ENCODE measurements around the gene PAX1.

The PAX1 gene
- total RNA-seq = 0 reads per million in 2 donors

DNA sequence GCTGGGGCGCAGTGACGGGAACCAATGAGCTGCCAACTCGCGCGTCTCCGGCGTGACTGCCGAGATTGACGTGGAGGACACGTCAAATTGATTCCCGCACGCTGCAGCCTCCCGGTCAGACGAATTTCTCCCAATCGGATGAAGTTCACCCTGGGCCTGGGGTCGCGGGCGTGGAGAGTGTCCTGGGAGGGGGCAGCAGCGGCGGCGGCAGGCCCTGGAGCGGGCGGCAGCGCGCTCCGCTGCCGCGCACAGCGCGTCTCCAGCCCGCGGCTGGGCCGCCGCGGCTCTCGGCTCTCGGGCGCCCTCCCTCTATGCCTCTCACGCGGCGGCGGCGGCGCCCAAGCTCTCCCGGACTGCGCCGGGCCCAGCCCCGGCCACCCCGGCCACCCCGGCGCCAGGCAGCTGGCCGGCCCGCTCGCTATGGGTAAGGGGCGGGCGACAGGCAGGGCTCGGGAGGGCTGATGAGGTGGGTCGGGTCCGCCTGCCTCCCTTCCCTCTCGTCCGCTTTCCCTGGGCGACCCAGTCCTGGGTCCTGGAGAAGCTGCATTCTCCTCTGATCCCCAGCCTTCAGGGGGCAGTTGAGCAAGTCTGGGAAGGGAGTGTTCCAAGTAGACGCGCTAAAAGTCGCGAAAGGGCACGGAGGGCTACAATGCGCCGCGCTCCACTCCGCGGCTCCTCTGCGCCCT is at the start of gene PAX1:
PAX1 (plus strand) TSS at position 90 of the 686 bp plus-strand sequence; CDS start at position 139, 49 bp downstream.
- no peak for DNase-seq

DNA sequence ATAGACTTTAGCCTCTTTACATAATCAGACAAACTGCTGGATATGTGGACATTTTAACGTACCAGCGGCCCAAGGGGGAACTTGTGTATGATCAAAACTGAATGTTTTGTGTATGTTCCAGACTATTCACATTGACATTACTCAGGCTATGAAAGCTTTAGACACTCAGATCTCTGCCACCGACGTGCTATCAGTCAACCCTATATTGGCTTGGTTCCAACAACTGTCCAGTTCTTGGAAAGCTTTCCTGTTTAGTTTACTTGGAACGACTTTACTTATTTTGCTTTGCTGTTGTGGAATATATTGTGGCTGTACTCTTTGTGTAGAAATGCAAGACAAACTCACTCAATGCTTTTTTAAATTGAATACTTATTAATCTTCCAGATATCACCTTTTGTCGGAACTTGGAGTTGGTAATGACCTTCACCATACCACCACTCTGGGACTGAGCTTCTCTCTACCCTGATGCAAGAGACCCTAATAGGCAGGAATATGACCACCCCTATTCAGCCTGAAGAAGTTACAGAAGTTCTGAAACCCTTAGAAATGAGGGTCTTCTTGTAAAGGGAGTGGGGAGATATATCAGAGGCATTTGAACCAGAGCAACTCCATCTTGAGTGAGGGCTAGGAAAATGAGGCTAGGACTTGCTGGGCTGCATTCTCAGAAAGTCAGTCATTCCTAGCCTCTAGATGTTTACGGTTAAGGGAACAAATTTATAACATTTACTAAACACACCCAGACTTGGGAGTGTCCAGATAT is 49.0 kb upstream of the PAX1 start:
- DNase-seq = no peak

- no peak for DNase-seq
These were observed 43.9 kb upstream of the PAX1 start for GRCh38 chr20:21661488-21662055.

DNA sequence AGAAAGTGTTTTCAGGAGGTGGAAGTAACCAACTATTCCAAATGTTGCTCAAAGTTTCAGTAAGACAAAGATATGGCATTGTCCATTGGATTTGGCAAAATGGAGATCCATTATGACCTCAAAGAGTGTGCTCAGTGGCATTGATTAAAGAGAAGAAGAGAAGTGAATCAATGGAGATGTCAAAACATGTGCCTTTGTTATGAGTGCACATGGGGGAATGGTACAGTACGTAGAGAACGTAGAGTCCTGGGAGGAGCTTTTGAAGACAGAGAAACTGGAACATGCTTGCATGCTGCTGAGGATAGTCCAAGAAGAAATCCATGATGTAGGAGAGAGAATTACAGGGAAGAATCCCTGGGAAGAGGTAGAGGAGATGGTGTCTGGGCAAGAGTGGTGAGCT is 42.0 kb upstream of the PAX1 start:
- DNase-seq = no peak

DNA sequence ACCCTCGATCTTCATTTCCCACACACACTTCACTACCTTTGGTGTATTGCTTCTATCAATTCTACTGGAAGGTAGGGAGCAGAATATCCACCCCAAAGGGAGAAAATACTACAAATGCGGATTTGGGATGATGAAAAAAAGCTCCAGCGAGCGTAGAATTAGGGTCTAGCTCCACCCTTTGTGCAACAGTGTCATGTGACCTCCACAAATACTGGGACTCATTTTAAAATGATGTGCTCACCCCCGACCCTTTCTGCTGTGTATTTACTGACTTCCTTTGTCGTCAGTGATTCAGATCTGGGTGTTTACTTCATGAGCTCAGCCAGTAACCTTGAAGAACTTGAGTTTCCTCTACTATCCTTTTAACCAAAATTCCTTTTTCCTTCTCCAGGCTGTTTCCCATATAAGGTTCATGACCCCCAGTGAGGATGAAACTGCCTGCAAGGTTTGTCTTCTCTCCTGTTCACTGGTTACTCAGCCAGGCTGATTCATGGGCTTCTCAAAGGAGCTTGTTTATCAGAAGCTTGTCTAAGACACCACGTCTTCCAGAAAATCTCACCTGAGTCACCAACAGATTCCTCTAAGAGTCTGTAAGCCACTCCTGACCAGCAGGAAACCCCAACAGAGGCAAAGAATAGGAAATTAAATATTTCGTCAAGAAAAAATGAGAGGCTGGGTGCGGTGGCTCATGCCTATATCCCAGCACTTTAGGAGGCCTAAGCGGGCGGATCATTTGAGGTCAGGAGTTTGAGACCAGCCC is 39.6 kb upstream of the PAX1 start:
- DNase-seq = no peak

GRCh38 chr20:21670126-21670525 is 35.3 kb upstream of the PAX1 start:
- no peak for DNase-seq

- DNase-seq = no peak
These were observed 34.5 kb upstream of the PAX1 start for GRCh38 chr20:21670981-21671380.

GRCh38 chr20:21677261-21677660 is 28.2 kb upstream of the PAX1 start:
- no peak for DNase-seq

DNA sequence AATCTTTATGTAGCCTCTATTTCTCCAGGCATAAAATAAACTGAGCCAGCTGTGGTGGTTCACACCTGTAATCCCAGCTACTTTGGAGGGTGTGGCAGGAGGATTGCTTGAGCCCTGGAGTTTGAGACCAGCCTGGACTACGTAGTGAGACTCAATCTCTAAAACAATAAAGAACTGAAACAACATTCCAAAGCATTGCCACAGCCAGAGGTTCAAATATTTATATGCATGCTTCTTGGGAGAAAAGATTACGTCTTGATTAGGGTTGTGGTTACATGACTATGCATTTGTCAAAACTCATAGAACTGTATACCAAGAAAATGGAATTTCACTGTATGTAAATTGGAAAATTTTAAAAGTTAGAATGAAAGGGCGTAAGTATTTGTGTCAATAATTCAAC is 27.7 kb upstream of the PAX1 start:
- no peak for DNase-seq

DNA sequence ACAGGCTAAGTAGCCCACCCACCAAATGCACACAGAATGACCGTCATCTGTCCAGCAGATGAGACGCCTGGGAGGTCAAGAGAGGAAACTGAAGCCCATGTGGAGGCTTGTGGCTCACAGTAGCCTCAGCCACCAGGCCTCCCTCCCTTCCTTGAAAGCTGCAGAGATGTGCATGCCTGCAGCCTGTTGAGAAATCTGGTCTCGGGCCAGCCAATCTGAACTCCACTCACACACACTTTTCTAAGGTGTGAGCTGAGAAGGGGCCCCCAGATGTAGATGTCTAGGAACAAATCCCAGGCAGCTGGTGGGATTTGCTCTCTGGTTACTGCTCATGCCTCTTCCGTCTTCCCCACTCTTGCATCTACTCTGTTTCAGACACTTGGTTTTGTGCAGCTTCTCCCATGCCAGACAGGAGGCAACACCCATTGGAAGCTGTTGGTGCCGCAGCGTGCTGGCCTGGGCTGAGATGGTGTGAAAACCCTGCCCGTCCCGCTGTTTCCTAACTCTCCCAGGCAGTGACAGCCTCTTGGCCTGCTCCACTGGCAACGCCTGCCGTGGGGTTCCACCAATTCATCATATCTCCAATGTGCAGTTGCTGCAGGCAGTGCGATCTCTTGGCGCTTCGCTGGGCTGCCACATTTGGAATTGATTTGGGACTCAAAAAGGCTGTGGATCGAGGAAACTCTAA is 24.1 kb upstream of the PAX1 start:
- no peak for DNase-seq

DNA sequence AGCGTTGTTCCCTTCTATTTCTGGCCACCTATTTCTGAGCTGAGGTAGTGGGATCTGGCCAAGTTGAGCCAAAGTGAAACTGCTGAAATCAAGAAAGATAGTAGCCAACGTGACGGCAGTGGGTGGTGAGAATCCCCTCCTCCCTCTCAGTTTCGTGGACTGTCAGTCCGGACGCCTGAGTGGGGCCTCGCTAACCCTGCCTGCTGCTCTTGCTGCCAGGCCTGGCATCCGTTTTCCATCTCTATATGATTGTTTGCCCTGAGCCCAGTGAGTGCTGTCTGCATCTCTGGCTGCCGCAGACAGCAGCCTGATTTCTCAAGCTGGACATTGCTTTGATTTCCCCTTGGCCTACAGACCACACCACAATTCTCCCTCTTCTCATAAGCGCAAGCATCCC is 23.5 kb upstream of the PAX1 start:
- DNase-seq = no peak

DNA sequence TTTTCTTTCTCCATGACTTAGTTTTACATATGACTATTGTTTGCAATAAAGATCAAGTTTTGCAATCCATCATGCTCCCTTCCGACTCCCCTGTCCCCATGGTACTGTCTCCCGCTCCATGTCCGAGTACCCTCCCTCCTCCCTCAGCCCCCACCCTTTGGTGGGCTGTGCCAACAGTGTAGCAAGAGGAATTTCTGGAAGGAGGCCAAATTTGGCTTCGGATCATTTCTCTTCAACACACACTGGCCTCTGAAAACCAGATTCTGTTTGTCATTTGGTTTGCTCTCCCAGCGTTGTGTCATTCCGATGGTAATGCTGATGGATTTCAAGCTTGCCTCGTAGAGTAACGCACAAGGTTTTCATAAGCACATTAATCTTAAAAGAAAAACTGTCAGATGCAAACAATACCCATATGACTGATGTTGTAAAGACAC is 22.9 kb upstream of the PAX1 start:
- no peak for DNase-seq

DNA sequence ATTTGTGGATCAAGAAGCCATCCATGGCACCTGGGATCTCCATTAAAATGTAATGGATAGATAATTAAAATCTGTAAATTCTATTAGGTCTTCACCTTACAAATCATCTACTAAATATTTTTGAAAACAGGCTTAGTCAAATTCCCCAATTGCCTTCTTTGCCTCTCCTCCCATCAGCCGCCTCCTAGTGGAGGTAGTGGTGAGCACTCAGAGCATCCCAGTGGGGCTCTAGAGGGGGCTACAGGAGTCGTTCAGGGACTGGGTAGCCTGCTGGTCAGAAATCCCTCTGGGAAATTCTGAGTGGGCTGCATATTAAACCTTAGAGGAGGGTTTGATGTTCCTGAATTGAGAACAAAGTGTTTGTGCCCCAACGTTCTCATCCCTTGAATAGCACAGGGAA is 20.8 kb upstream of the PAX1 start:
- no peak for DNase-seq

DNA sequence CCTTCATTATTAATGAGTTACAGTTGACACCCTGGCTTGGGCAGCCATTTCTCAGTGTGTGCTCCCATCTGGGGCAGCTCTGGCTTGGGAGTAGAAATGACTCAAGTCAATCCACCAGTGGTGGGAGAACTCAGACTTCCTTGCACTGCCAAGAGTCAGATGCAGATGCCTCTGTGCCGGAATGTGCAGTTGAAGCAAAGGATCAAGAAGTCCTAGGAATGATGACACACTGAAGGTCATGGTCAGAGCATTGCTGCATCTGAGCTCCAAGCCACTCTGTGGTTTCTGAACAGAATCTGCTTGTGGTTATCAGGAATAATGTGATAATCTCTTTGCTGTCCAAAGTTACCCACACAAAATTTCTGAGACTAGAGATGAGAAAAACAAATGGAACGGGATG is 19.5 kb upstream of the PAX1 start:
- DNase-seq = no peak

DNA sequence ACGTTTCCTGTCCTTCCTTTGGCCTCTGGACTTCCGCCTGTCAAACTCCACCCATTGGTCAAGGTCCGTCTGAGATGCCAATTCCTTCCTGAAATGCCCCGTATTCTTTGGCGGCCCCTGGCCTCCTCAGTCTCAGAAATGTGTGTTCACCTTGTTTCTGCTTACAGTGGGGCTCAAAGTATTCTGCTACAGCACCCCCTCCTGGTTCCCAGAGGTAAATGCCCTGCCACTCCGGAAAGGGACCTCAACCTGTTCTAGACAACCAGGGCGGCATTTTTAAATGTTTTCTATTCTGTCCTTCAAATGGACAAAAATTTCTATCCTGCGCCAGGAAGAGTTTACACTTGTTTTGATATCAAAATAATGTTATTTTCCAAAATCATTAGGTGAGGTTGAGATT is 12.1 kb upstream of the PAX1 start:
- no peak for DNase-seq

- no peak for DNase-seq
These were observed 6.8 kb upstream of the PAX1 start for GRCh38 chr20:21698494-21699215.

DNA sequence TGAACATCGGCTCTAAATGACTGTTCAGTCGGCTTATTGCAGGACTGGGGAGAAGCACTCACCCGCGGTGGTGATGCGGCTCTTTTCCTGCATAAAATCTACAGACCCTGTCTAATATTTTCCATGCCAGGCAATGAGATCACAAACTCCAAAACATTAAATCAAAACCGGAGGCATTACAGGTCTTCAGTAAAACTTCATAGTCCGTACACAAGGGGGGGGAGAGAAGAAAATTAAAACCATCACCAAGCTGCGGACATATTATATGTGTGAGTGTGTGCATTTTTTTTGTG is 6.3 kb upstream of the PAX1 start:
- no peak for DNase-seq

DNA sequence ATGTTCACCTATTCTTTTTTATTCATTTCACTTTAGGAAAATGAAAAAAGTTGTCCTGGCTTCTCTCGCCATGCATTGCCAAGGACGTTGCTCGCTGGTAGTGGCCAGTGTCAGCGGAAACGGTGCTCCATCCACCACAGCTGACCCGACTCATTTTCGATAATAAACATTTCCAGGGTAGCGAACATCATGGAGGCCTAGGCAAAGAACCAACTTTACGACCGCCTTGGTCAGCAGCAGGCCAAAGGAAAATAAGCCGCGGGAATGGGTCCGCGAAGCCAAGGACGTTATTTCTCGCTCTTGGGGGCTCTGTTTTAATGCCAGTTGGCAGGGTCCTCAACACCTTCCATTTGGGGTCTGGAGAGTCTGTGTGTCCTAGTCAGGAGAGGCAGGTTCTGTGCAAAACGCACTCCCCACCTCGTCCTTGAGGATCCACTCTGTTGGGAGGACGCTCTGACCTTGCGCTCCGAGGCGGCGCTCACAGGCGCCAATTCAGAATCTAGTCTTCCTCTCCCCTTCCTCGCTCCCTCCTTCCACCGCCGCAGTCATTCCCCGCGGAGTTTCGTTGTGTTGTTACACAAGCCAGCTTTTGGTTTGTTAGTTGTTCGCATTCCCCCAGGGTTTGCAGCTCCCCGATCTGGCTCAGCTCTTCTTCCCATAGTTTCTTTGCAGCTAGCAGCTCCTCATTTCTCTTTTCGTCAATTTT is 4.1 kb upstream of the PAX1 start:
- no peak for DNase-seq

- no peak for DNase-seq
These were observed 3.4 kb upstream of the PAX1 start for GRCh38 chr20:21702016-21702415.

- DNase-seq = no peak
These were observed 2.7 kb upstream of the PAX1 start for GRCh38 chr20:21702553-21703470.

Measured in activated gamma-delta T cell (primary cell).